HG02642 (cell line): ENCODE data around the gene WDR1.
A peak's percentile ranks its signal among the peaks of the same experiment; 100 is the strongest.

ENCODE experiments used
- ATAC-seq: cut with Tn5 transposase; IDR thresholded peaks from one replicate; pipeline ENCODE4 v1.9.1; 2021; ENCODE audit warnings: mild to moderate bottlenecking; ENCODE audit not compliant: unreplicated experiment, poor library complexity

Gene WDR1, protein sequence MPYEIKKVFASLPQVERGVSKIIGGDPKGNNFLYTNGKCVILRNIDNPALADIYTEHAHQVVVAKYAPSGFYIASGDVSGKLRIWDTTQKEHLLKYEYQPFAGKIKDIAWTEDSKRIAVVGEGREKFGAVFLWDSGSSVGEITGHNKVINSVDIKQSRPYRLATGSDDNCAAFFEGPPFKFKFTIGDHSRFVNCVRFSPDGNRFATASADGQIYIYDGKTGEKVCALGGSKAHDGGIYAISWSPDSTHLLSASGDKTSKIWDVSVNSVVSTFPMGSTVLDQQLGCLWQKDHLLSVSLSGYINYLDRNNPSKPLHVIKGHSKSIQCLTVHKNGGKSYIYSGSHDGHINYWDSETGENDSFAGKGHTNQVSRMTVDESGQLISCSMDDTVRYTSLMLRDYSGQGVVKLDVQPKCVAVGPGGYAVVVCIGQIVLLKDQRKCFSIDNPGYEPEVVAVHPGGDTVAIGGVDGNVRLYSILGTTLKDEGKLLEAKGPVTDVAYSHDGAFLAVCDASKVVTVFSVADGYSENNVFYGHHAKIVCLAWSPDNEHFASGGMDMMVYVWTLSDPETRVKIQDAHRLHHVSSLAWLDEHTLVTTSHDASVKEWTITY

DNA sequence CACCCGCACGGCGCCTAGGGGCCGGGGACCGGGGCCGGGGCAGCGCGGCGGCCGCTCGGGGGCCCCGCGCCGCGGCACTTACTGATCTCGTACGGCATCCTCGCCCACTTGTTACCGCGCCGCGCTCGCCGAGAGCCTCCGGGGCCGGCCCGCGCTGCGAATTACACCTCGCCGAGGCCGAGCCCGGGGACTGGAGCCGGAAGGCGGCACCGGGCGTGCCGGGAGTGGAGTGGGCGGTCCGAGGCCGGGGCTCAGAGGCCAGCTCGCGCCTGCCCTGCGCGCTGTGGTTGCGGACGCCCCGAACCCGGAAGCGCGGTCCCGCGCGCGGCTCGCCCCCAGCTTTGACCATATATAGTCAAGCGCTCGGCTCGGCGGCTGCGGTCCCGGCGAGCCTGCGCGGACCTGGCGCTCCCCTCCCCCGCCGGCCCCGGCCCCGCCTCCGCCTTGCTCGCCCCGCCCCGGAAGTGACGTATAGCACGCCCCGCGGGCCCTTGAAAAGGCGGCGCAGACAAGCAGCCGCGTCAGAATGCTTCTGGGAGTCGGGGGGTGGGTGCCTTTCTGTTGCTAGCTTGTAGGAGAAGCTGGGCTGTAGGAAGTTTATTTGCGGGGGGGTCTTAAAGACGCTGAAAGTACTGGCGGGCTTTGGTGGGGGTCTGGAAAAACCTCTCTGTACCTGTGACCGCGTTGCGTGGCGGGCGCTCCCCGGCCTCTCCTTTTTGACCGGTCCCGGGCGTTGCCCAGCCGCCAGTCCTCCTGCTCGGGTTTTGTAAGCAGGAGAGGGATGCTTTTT, at the start of gene WDR1:
WDR1 (minus strand) TSS at position 231 of the 790 bp plus-strand sequence; CDS start at position 98, 133 bp downstream.
- peak; percentile 89 for ATAC-seq

DNA sequence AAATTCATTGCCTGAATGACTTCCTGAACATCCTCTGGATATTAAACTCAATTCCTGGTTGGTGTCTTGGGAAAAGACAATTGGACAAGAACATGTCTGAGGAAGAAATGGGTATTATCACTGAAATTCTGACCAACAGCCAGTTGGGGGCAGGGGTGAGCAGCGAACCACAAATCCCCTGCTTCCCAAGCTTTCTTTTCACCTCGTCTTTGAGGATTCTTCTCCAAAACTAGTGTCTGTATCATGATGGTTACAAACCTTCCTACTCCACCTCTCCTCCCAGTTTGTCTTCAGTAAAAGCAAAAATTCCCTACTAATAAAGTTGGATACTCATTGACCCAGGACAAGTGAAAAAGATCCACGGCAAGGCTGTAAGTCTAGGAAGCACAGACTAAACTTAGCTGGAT, 48.3 kb upstream of the WDR1 start:
- ATAC-seq: no peak

DNA sequence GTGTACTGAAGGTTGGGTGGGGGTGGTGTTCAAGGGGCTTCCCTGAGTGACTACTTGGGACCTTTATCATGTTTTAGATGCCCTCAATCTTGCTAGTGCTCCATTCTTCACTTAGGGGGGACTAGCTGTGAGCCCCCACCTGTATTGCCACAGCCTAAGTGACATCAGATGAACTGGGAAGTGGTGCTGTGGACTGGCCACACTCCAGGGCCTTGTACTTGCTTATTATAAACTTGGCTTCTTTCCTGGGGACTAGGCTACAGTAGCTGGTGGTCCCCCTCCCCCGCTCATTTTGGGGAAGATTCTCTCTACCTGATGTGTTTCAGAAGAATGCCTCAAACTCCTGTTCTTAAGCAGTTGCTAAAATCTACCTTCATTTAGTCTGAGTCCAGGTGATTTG, 46.7 kb upstream of the WDR1 start:
- no peak for ATAC-seq

DNA sequence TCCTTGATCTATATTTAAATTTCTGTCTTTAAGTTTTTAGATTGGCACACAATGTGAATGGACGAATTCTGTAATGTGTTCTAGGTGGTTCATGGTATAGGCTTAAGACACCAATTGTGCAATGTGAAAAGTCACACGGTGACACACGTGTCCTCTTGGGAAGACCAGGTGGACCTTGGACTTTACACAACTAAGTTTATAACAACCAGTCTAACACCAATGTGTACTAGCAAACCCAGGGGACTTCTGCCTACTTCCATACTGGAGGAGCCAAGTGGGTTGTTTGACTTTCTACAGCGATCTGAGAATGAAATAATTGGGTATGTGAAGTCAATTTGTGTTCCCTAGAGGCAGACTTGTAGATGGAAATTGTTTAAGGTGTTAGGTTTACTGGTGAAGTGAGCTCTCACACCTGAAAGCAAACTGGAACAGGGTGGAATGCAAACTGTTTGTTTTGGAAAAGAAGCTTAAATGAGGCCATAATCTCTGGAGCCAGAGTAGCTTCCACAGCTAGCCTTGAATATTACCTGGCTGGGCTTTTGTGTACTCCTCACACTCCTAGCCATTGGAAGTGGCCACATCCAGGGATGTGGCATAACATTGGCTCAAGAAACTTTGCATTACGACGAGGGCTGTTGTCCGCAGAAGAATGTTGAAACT, 45.9 kb upstream of the WDR1 start:
- no peak for ATAC-seq

DNA sequence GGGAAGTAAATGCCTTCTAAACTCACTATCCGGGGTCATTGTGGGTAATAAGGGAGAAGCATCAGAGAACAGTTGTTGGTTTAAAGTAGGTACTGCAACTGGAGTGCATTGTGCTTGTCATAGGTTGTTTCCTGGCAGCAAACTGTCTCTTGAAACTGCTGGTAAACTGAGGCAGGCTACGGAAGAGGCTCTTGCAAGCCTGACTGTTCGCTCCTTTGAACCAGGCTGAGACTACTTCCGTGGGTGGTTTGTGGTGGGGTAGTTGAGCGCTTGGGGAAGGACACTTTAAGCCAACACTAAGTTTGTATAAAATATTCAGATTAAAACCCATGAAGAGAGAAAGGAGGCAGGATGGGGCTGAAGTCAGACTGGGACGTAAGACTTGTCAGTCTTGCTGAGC, 45.2 kb upstream of the WDR1 start:
- no peak for ATAC-seq

DNA sequence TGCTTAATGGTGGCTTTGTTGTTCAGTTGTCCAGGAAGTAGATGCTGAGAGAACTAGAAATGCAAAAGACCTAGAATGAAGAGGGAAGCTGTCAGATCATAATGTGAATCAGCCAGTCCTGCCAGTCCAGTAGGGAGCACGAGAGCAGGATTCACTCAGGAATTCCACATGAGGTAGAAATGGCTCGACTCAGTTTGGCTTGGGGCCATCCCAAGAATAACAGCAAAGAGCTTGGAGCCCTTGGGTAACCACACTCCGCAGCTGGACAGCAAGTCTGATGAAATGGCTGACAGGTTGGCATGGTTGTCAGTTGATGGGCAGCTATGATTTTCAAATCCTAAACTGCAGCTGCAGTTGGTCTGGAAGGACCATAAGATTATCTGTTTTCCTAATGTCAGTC, 44.5 kb upstream of the WDR1 start:
- ATAC-seq: no peak

DNA sequence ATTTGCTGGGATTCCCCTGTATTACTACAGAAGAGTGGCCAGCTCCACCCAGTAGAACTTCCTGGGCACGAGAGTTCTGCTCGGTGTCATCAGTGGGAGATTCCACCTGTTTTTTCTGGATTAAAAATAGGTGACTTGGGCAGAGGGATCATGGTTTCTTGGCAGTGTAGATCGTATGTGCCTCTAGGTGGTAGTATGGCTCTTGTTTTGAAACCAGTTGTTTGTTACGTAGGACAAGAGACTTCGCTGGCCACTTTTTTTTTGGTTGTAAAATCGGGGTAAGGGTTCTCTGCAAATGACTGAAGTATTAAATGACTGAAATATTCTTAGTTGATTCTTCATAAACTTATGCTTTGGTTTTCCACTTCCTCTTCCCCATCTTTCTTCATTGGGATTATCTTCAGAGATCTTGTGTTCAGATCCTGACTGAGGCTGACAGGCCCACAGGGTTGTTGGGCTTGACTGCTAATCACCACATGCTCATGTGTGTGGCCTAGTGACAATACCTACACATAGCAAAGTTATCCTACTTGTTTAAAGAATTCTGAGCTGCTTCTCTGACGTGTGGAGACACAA, 43.8 kb upstream of the WDR1 start:
- ATAC-seq: no peak

DNA sequence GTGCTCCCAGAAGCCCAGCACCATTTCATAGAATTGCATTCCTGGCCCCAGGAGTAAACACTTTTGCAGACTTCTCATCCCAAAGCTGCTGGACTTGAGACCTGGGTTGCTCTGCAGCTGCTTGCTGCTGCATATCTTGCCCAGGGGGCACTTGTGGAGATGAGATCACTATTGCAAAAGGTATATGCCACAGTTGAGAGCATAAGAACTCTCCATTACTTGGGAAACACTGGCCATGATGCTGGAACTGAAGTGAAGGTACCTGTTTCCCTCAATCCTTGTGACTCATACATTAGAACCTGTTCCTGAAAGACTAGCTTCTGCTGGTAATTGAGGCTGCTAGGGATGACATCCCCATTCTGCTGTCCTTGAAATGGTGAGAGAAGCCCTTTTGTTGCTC, 43.1 kb upstream of the WDR1 start:
- ATAC-seq: no peak

DNA sequence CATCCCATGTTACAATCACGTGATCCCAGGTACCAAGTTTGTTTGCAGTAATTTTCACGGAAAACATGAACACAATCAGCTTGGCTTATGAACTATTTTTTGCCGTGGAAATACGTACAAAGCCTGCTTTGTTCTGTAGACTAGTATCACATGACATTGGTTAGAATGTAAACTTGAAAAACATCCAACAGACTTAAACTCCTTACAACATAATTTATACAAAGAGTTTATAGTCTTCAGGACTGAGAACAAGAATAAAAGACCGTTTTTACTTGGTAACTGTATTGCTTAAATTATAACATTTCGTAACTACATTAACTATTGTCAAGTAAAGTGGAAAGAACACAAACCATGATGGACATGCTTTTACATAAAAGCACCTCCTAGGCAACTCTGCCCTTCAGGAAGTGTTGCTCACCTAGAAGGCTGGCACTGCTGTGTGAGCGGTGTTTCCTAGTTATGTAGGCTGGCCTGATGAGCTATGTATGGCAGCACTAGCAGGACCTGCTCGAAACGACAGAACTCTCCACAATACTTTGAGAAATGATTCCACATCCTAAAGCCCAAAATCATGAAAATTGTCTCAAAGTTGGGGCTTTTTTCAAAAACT, 41.8 kb upstream of the WDR1 start:
- no peak for ATAC-seq

DNA sequence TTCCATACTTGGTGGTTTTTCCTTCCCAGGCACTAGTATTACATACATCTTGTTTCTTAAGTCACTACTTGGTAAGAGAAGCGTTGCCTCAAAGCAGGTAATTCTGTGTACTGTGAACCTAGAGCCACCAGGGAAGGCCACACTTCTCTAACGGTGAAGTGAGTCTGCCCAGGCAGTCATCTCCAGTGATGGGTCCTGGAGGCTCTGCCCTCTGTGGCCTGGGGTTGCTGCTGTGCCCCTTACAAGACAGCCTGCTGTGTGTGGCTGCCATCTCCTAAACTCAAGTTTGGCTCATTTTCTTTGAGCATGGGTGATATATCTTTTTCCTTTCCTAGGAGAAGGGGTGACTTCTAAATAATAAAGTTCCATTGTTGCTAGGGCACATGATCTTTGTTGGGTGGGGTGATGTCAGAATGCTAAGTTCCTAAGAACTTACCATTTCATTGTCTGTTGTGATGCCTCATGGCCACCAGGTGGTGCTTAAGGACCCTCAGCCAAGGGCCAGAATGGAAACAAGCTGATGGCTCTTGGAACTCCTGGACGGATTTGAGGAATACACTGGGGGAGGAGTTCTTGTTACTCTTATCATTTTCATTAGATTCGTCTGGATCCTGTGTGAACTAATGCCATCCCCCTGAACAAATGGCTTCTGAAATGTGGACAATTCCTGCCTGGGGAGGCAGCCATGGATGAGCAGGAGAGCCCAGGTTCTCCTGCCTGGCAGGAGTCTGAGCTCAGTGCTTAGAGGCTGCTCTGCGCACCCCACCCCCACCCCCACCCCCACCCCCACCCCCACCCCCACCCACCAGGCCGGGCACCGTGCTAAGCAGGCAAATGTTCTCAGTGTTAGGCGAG, 41.1 kb upstream of the WDR1 start:
- ATAC-seq: peak; percentile 62

DNA sequence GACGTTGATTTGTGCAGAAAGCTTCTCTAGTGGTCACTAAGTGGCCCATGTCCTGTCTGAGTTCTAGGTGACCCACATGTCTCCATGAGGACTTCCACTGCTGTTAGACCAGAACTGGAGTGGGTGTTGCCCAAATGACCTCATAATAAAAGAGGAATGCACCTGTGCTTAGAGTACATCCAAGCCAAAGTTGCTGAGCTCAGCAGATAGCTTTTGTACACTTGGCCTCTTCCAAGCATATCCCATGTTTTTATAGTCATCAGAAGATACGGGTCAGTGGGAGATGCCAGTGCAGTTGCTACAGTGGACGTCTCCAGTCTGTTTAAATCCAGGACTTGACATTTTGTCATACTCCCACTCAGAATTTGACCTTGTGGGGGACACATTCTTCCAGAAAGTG, 37.6 kb upstream of the WDR1 start:
- ATAC-seq: no peak

DNA sequence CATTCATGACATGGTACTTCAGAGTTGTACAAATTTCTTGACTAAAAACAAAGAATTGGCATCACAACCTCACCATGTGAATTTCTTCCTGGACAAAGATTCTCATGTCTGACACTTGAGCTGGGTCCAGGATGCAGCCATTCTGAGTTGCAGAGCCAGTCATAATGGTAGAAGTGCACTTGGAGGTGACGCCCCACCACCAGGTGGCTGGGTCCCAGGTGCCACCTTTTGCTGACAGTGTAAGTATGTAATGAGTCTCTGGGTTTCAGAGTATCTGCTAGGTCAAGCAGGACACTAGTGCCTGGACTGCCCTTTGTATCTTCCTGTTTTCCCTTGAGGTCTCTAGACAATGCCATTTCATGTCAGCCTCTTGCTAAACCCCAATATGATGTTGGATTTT, 36.6 kb upstream of the WDR1 start:
- no peak for ATAC-seq

DNA sequence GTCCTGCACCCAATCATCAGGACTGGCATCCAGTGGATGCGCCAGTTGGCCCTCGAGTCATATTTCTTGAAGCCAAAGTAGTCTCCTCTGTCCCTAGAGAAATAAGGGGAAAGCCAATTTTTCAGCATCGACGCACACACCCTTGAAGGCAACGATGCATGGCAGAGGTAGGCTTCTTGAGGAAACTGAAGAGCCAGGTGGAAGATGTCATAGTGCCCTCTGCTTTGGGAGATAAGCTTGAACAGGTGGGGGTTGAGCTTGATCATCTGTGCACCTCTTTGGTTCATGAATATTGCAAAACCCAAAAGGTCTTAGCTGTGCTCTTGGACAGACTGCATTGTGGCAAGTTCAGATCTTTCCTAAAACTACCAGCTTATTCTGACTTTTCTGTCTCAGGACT, 34.6 kb upstream of the WDR1 start:
- peak; percentile 63 for ATAC-seq

DNA sequence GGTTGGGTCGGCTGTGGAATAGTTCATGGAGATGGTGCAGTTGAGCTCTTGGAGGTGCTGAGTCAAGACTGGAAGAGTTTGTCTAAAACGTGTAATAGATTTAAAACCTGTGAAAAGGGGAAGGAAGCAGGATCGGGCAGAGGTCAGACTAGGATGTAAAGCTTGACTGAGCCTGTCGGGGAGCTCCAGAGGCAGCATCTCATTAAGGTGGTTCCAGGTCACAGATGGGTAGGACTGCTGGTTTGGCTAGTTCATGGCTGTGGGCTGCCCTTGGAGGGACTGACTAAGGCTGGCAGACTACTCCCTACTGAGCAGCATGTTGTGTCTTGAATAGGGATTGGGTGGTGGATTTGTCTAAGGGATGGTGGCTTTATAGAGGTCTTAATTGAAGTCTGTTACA, 28.4 kb upstream of the WDR1 start:
- ATAC-seq: no peak

DNA sequence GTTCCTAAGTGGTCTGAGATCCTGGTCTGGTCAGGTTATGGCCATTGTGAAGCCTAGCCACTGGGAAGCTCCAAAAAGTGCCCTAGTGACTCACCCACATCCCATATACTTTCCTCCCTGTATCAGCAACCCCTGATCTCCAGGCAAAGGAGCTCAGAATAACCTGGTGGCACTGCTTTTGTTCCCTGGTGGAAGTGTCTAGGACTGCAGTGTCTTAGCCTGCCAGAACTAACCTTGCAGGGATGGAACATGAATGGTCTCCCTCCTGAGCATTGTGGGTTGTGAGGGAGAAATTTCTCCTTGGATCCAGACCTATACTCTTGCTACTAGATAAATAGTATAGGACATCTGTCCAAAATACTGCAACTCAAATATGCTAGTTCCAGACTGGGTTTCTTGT, 27.9 kb upstream of the WDR1 start:
- no peak for ATAC-seq

DNA sequence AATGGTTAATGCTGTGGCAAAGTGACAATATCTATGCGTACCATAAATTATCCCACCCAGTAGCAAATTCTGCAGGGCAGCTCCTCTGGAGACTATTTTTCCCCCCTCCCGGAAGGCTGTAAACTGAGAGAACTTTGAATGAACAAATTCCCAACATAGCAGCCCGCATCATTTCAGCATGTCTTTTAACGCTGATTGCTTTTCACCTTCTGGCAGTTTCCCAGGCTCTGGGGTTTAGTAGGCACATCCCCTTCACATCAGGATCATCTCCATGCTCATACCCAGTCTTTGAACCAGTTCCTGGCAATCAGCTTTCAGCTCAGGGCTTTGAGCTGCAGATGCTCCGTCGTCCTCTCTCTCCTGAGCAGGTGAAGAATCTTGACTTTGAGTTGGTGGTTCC, 26.6 kb upstream of the WDR1 start:
- no peak for ATAC-seq

DNA sequence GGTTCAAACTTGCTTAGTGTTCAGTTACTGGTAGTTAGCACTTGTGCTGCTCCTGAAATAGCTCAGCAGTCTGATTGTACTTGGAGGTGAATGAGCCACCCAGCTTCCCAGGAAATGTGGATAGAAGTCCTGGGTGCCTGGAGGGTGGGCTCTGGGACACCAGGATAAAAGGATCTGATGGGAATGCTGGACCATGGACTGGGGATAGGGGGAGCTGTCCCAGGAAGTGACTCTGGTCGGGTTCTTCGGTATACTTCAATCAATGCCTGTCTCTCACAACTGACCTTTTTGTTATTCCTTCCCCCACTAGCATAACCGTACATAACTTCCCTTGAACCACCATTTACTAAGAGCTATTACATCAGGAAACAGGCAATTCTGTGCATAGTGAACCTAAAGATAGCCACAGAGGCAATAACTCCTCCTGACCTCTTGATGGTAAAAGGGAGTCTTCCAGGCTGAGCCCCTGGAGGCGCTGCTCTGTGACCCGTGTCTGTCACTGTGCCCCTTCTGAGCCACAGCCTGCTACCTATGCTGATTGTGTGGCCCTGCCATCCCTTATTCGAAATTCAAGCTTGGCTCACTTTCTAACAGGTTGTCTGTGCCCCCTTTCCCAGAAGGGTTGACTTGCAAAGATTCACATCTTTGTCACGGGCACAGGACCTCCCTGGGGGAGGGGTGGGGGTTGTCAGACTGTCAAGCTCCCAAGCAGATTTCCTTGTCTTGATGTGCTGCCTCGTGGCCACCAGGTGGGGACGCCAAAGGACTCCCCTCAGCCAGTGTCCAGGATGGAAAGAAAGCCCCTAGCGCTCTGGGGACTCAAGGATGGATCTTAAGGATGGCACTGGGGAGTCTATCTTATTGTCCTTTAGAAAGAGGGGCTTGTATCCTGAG, 24.5 kb upstream of the WDR1 start:
- no peak for ATAC-seq

DNA sequence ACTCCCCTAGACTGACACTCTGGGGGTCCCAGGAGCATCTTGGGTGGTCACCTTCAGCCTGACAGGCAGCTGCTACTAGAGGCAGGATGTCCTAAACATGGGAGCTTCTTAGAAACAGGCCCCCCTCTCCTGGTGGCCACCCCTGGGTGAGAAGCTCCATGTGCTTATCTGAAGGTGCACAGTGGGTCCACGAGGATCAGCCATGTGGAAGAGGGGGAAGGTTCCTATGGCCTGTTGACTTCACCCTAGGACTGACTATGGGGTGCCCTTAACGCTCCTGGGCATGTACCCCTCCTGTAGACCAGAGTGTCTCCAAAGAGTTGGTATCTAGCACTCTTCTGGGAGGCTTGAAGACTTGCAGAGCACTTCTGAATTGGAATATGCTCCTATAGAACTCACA, 22.9 kb upstream of the WDR1 start:
- no peak for ATAC-seq
